ENCODE measurements around the gene ARHGAP15.

DNA sequence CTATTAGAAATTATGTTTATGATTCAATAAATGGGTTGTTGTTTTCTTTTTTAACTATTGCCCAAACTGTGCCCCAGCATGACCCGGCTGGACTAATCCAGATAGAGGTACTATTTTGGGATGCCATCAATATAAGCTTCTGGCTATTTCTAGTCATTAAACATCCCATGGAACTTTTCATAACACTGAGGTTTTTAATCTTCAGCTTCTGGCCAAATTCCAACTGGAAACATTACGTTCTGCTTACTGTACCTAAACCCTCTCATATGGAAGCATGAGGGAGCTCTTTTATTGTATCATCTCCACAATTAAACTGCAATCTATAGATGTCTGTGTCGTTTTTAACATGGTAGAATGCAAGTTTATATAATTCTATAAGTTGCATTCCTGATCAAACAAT lies 674.7 kb downstream of the ARHGAP15 start:
- no peak for TF ChIP-seq EZH2 (IDR thresholded peaks at IDR 0.05; ENCODE audit: low read length, missing control alignments)
- TF ChIP-seq, protein P1, sequence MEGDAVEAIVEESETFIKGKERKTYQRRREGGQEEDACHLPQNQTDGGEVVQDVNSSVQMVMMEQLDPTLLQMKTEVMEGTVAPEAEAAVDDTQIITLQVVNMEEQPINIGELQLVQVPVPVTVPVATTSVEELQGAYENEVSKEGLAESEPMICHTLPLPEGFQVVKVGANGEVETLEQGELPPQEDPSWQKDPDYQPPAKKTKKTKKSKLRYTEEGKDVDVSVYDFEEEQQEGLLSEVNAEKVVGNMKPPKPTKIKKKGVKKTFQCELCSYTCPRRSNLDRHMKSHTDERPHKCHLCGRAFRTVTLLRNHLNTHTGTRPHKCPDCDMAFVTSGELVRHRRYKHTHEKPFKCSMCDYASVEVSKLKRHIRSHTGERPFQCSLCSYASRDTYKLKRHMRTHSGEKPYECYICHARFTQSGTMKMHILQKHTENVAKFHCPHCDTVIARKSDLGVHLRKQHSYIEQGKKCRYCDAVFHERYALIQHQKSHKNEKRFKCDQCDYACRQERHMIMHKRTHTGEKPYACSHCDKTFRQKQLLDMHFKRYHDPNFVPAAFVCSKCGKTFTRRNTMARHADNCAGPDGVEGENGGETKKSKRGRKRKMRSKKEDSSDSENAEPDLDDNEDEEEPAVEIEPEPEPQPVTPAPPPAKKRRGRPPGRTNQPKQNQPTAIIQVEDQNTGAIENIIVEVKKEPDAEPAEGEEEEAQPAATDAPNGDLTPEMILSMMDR (conservative IDR thresholded peaks at IDR 0.05 in 1 of 2, IDR thresholded peaks at IDR 0.05 in 1 of 2; ENCODE audit: low read depth in 1 of 2, low read length in 2 of 2), result no peak

Measured in fibroblast of lung (primary cell).